Keratinocyte (primary cell): Measurements from ENCODE around the gene CCDC92. TPM values are rescaled to one million over a fixed set of nuclear protein-coding genes. Genes with fewer than 3 reads are reported as not detected.

Source experiments
- DNase-seq: peaks from one replicate; pipeline ENCODE4 v3.0.0-alpha.2; 2011; ENCODE audit warnings: low read depth, missing footprints, low spot score
- FAIRE-seq: peaks from 2 replicates; lab custom pipeline; 2011; peaks lifted over from hg19 to GRCh38; lab: Jason Lieb, UNC
- H2AFZ ChIP-seq: 2 replicates; pipeline ENCODE4 v1.6.0; 2012; ENCODE audit warnings: low read length, control low read depth, inconsistent platforms; ENCODE audit not compliant: control insufficient read depth
- H3K27ac ChIP-seq: 2 replicates; pipeline ENCODE4 v1.5.1; 2011; ENCODE audit warnings: low read length; ENCODE audit not compliant: control insufficient read depth, insufficient read depth
- H3K27me3 ChIP-seq: 3 replicates; pipeline ENCODE4 v1.6.0; 2011; ENCODE audit warnings: low read length; ENCODE audit not compliant: control insufficient read depth, insufficient read depth; ENCODE audit errors: extremely low read depth
- H3K36me3 ChIP-seq, 2 experiments: 2 replicates in 1 of 2; 3 replicates in 1 of 2; pipeline ENCODE4 v1.5.1; 2011; ENCODE audit warnings: low read length in 2 of 2, mild to moderate bottlenecking in 1 of 2; ENCODE audit not compliant: control insufficient read depth in 2 of 2, insufficient read depth in 2 of 2; ENCODE audit errors: extremely low read depth in 1 of 2
- H3K4me1 ChIP-seq: 3 replicates; pipeline ENCODE4 v1.5.1; 2011; ENCODE audit warnings: low read length; ENCODE audit not compliant: control insufficient read depth, insufficient read depth; ENCODE audit errors: extremely low read depth
- H3K4me2 ChIP-seq: 3 replicates; pipeline ENCODE4 v1.6.0; 2011; ENCODE audit warnings: low read depth, low read length; ENCODE audit not compliant: control insufficient read depth, insufficient read depth; ENCODE audit errors: extremely low read depth
- H3K4me3 ChIP-seq, 3 experiments: fragments of 200-600 bp in 1 of 3; sonication (generic) in 1 of 3; 2 replicates in 2 of 3; 3 replicates in 1 of 3; pipeline ENCODE4 v1.5.1; 2011 to 2016; ENCODE audit warnings: low read length in 3 of 3, mild to moderate bottlenecking in 3 of 3, control low read depth in 2 of 3, inconsistent platforms in 1 of 3, low read depth in 1 of 3, mixed read lengths in 1 of 3, mixed run types in 1 of 3, moderate library complexity in 1 of 3; ENCODE audit not compliant: control insufficient read depth in 2 of 3, insufficient read depth in 2 of 3; ENCODE audit errors: extremely low read depth in 1 of 3
- H3K79me2 ChIP-seq: 2 replicates; pipeline ENCODE4 v1.6.0; 2012; ENCODE audit warnings: low read length; ENCODE audit not compliant: control insufficient read depth, insufficient read depth
- H3K9ac ChIP-seq: 3 replicates; pipeline ENCODE4 v1.6.0; 2011; ENCODE audit warnings: low read length; ENCODE audit not compliant: control insufficient read depth, insufficient read depth; ENCODE audit errors: extremely low read depth
- H3K9me1 ChIP-seq: 3 replicates; pipeline ENCODE4 v1.6.0; 2011; ENCODE audit warnings: low read length; ENCODE audit not compliant: control insufficient read depth, insufficient read depth; ENCODE audit errors: extremely low read depth
- H3K9me3 ChIP-seq: 2 replicates; pipeline ENCODE4 v1.5.1; 2012; ENCODE audit warnings: low read depth, low read length; ENCODE audit not compliant: control insufficient read depth
- H4K20me1 ChIP-seq: 3 replicates; pipeline ENCODE4 v1.6.0; 2011; ENCODE audit warnings: low read length; ENCODE audit not compliant: control insufficient read depth, insufficient read depth; ENCODE audit errors: extremely low read depth
- CTCF ChIP-seq, 3 experiments: IDR thresholded peaks in 1 of 3; conservative IDR thresholded peaks in 1 of 3; optimal IDR thresholded peaks in 1 of 3; 2 replicates in 2 of 3; 3 replicates in 1 of 3; pipeline versions ENCODE3 to v1.5.1; 2011; ENCODE audit warnings: low read length in 3 of 3, mild to moderate bottlenecking in 3 of 3, moderate library complexity in 2 of 3, control low read depth in 1 of 3, inconsistent platforms in 1 of 3; ENCODE audit not compliant: insufficient read depth in 2 of 3; ENCODE audit errors: extremely low read depth in 1 of 3
- EZH2 ChIP-seq: IDR thresholded peaks from one replicate; pipeline ENCODE4 v1.6.1; 2012; ENCODE audit warnings: inconsistent platforms, mild to moderate bottlenecking, low read length, moderate library complexity
- dilution Hi-C: fragments of 300-500 bp; cut with MboI; formaldehyde crosslinking; loops from one replicate; pipeline ENCODE4 v1.7.0; 2020; ENCODE audit warnings: low sequenced_read_pairs; ENCODE audit not compliant: extremely low pct_ligation_motif_present
- polyA plus RNA-seq, 5 experiments: library from polyadenylated mRNA; depleted of rRNA in 3 of 5; stranded (reverse) in 3 of 5; stranded (forward) in 1 of 5; unstranded in 1 of 5; fragments of >200 nt; gene quantifications; 1 replicate in 1 of 5; 2 replicates in 3 of 5; 3 replicates in 1 of 5; pipeline versions ENCODE4 v1.2.1 to v1.2.3, GENCODE V29; 2011 to 2012; ENCODE audit warnings: missing spikeins in 2 of 5, low read depth in 1 of 5, low replicate concordance in 1 of 5

CCDC92 gene
- polyA plus RNA-seq, 1 donor (not counting 4 experiments of a cell fraction or from before 2014, with no cell fraction given): 8.3 TPM

- TF ChIP-seq CTCF (optimal IDR thresholded peaks at IDR 0.05 in 1 of 3, IDR thresholded peaks at IDR 0.05 in 1 of 3, conservative IDR thresholded peaks at IDR 0.05 in 1 of 3; ENCODE audit: extremely low read depth in 1 of 3, insufficient read depth in 2 of 3, low read length in 3 of 3) (no peak), EZH2 (no peak)
- Histone ChIP-seq H2AFZ (no peak overlapping the region), H3K79me2 (no peaks in the 10 kb centered on the region), H3K4me2 (no peak overlapping the region), H3K27ac (no peak overlapping the region), H3K9ac (no peak overlapping the region), H3K4me1 (no peaks in the 10 kb centered on the region), H4K20me1 (no peaks in the 10 kb centered on the region), H3K9me1 (no peaks in the 10 kb centered on the region), H3K27me3 (peaks cover 11% of the 10 kb centered on the region), H3K36me3 (no peaks in the 10 kb centered on the region), H3K4me3 (no peak overlapping the region), H3K9me3 (no peaks in the 10 kb centered on the region)
- DNase-seq: no peak
- dilution Hi-C loops: no loop called here
- FAIRE-seq: no peak
Observed at GRCh38 chr12:123894823-123895345, 77.7 kb downstream of the CCDC92 start.

- H3K9me3 ChIP-seq: no peaks in the 10 kb centered on the region
- dilution Hi-C loops: no loop called here
- no peak overlapping the region for H3K27ac ChIP-seq
- H3K4me3 ChIP-seq: no peak overlapping the region
- no peak for DNase-seq
- H3K27me3 ChIP-seq: peaks cover 11% of the 10 kb centered on the region
- H4K20me1 ChIP-seq: no peaks in the 10 kb centered on the region
- TF ChIP-seq EZH2 (no peak), CTCF (optimal IDR thresholded peaks at IDR 0.05 in 1 of 3, IDR thresholded peaks at IDR 0.05 in 1 of 3, conservative IDR thresholded peaks at IDR 0.05 in 1 of 3; ENCODE audit: extremely low read depth in 1 of 3, insufficient read depth in 2 of 3, low read length in 3 of 3) (no peak)
- H3K4me2 ChIP-seq: no peak overlapping the region
- FAIRE-seq: no peak
- no peaks in the 10 kb centered on the region for H3K79me2 ChIP-seq
- no peaks in the 10 kb centered on the region for H3K36me3 ChIP-seq
- H3K9ac ChIP-seq: no peak overlapping the region
- H2AFZ ChIP-seq: no peak overlapping the region
- H3K4me1 ChIP-seq: no peaks in the 10 kb centered on the region
- no peaks in the 10 kb centered on the region for H3K9me1 ChIP-seq
Observed at GRCh38 chr12:123893276-123893675, 79.4 kb downstream of the CCDC92 start.
